HG02623 (cell line): ENCODE data around the gene C2orf92.
"Not testable (repeated sequence)": the region's sequence is repeated elsewhere in the genome, so short reads cannot be mapped to it uniquely, and the experiment has no call there.

ENCODE experiments used
- ATAC-seq: cut with Tn5 transposase; IDR thresholded peaks from one replicate; pipeline ENCODE4 v1.9.1; 2021; ENCODE audit warnings: moderate library complexity; ENCODE audit not compliant: unreplicated experiment

Gene C2orf92

GRCh38 chr2:97659256-97660043 is 10.1 kb upstream of the C2orf92 start:
- no peak for ATAC-seq

- no peak for ATAC-seq
Observed at GRCh38 chr2:97660044-97660774, 9.3 kb upstream of the C2orf92 start.

DNA sequence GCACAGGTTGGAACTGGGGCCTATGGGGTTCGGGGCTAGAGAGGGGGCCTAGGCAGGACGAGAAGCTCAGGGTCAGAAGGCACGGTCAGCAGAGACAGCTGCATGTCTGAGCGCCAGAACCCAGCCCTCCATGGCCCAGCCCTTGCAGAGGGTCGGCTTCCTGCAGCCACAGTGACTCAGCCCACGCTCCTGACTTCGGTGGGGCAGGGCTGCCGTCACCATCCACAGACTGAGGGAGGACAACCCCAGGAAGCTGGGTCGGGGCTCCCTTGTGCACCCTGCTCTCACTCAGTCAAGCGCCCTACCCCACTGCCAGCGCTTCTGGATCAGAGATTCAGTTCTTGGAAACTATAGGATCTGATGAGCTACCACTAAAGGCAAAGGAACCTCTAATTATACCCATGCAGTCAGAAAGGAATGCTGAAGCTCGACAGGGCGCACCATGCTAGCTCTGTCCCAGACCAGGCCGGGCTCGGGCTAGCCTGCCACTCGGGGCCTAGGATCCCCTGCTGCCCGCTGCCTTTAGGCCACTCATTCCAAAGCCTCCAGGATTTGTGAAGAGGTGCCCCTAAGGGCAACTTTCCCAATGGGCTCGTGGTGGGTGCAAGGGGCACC is 8.6 kb upstream of the C2orf92 start:
- ATAC-seq, result no peak

- no peak for ATAC-seq
Observed at GRCh38 chr2:97661927-97662326, 7.6 kb upstream of the C2orf92 start.

GRCh38 chr2:97662386-97662894 is 7.1 kb upstream of the C2orf92 start:
- no peak for ATAC-seq

DNA sequence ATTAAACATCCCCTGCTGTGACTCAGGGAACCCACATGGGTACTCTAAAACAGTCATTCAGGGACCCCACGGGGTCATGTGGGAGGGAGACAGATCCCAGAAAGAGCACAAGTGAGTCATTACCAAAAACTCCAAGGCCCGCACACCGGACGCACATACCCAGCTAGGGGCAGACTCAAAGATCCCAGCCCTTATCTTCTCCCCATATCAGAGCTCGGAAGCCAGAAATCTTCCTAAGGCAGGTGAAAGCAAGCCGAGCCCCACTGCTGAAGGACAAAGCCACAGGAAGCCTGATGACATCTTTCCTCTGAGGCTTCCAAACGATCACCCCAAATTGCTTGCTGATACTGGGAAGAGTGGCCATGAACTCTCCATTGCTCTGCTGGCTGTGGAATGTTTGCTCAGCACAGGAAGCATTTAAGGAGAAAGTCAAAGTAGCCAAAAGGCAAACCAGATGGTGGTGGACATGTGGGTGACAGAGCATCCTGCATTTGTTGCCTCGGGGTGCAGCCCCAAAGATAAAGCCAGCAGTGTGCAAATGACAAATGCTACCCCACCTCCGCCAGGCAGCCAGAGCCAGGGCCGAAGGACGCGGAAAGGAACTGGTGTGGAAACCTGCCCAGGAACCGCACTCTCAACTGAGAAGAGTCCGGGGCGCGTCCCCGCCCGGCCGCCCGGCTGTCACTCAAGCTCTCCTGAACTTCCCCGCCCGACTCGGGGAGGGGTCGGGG is 6.5 kb upstream of the C2orf92 start:
- ATAC-seq, result peak; percentile 37

GRCh38 chr2:97663626-97663961 is 5.9 kb upstream of the C2orf92 start:
- no peak for ATAC-seq

- peak; percentile 84 for ATAC-seq
Observed at GRCh38 chr2:97663962-97664635, 5.4 kb upstream of the C2orf92 start, which contains the start of gene ACTR1B. Gene ACTR1B (minus strand): TSS chr2:97664044. CDS start chr2:97663890, 154 bp downstream.

DNA sequence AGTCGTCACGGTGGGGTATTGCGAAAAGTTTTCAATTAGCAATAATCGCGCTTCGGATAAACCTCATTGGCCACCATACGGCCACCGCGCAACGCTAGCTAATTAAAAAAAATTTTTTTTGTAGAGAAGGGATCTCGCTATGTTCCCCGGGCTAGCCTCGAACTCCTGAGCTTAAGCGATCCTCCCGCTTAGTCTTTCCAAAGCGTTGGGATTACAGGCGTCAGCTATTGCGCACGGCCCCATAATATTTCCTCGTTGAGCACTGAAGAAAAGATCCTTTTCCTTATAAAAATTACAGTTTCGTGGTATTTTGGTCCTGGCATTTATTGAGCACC is 4.9 kb upstream of the C2orf92 start:
- no peak for ATAC-seq

GRCh38 chr2:97670471-97670870 is 958 bp downstream of the C2orf92 start:
- no peak for ATAC-seq

GRCh38 chr2:97671526-97671925 is 2.0 kb downstream of the C2orf92 start:
- ATAC-seq, result no peak

- ATAC-seq, result not testable (repeated sequence)
Observed at GRCh38 chr2:97672606-97673140, 3.2 kb downstream of the C2orf92 start.

DNA sequence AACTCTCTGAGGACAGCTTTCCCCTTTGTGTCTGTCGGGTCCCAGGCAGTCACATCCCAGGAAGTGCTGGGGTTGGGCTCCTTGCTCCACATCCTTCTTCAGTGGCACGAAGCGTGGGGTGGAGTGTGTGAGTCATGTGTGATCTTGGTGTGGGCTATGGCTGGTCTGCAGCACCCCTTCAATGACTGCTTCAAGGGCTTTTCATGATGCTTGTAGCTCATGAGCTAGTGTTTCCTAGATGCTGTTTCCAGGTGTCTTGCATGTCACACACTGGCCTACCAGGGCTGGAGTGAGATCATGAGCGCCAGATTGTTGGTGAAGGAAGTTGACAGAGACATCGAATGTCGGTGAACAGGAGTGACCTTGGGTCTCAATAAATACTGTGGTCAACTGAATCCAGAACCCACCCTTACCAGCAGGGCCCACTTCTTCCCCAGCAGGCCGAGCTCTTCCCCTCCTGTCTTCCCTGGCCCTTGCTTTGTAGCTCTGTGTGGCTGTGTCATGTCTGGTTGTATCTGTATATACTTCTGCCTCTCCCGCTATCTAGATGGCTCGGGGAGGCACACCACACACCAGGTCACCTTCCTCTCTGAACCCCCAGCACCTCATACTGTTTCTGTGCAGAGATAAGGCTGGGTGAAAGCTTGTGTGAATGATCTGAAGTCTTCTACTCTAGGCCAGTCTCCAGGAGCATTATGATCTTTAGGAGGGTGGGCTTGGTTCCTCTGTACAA is 3.8 kb downstream of the C2orf92 start:
- ATAC-seq, result no peak

DNA sequence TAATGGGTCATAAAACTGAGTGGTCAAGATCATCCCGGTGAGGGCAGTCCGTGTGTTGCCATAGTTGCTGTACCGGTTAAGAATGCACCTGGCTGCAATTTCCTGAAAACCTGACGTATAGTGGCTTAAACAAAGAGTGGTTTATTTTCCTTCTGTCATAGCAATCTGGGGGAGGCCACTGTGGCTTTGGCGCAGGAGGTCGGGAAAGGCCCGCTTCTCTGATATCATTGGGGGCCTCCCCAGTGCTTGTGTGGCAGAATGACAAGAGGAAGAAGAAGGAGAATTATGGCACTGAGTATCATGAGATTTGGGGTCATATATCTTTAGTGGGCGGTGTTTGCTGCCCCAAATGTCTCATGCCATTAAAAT is 4.4 kb downstream of the C2orf92 start:
- ATAC-seq, result no peak

- no peak for ATAC-seq
Observed at GRCh38 chr2:97675430-97676113, 6.1 kb downstream of the C2orf92 start.

GRCh38 chr2:97676620-97677019 is 7.1 kb downstream of the C2orf92 start:
- no peak for ATAC-seq

DNA sequence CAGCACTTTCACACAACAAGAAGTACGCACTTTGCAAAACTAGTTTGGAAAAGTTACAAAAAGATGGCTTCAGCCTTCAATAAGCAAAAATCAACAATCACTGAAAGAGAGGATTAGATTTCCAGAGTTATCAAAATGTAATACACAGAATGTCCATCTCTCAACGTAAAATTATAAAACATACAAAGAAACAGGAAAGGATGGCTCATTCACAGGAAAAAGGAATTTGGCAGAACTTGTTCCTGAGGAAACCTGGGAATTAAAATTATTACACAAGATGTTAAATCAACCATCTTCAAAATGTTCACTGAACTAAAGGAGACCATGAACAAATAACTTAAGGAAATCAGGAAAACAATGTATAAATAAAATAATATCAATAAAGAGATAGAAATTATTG is 8.0 kb downstream of the C2orf92 start:
- ATAC-seq, result no peak

DNA sequence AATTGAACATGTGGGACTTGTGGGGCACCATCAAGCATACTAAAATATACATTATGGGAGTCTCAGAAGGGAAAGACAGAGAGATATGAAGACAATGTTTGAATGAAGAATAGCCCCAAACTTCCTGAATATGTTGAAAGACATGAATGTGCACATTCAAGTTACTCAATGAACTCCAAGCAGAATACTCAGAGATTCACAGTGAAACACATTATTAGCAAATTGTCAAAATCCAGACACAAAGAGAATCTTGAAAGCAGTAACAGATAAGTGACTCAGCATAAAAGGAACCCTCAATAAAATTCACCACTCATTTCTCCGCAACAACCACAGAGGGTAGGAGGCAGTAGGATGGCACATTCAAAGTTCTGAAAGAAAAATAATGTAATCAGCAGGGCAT is 8.8 kb downstream of the C2orf92 start:
- no peak for ATAC-seq

DNA sequence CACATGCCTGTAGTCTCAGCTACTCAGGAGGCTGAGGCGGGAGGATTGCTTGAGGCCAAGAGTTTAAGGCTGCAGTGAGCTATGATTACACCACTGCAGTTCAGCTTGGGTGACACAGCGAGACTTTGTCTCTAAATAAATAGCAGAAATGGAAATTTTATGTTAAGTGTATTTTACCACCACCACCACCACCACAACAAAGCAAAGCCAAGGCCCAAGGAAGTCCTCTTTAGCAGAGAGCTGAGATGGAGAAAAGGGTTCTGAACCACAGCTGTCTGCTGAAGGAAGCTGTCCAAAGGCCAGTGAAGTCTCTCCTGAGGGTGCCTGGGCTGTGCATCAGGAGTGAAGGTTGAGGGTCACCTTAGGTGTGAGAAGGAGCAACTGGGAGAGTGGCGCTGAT is 17.7 kb downstream of the C2orf92 start:
- not testable (repeated sequence) for ATAC-seq
